Panc1 (cell line): ENCODE measurements around the gene MET. TPM values are rescaled to one million over a fixed set of nuclear protein-coding genes. Genes with fewer than 3 reads are reported as not detected.

ENCODE experiments used
- ATAC-seq: fragments of 200-7000 bp; cut with Tn5 transposase; 2 replicates; pipeline ENCODE4 v1.9.1; 2020; ENCODE audit warnings: mild to moderate bottlenecking, moderate library complexity
- BruUV-seq: library from RNA; stranded (reverse); fragments of 400-500 nt; replicated peaks from 2 replicates; lab custom pipeline; 2021; lab: Mats Ljungman, UMichigan
- CTCF ChIA-PET: fragments of 300-600 bp; sonication (Branson Sonifier 250); formaldehyde crosslinking; loops from one replicate; lab custom pipeline; 2022; ENCODE audit warnings: antibody characterized with exemption; lab: Charles Lee
- POLR2A ChIA-PET: fragments of 300-600 bp; sonication (Branson Sonifier 250); formaldehyde crosslinking; loops from one replicate; lab custom pipeline; 2022; ENCODE audit warnings: antibody characterized with exemption; lab: Charles Lee
- DNase-seq: peaks from one replicate; pipeline ENCODE4 v3.0.0-alpha.2; 2010; ENCODE audit warnings: low read depth, low spot score
- H3K27ac ChIP-seq: 2 replicates; pipeline ENCODE4 v1.5.1; 2011; ENCODE audit warnings: mild to moderate bottlenecking, low read length, inconsistent platforms
- H3K27me3 ChIP-seq: fragments of 200-500 bp; sonication (Bioruptor generic); 2 replicates; pipeline ENCODE4 v1.6.0; 2014; ENCODE audit warnings: low read length, inconsistent platforms; ENCODE audit not compliant: control insufficient read depth, insufficient read depth
- H3K36me3 ChIP-seq: fragments of 200-500 bp; sonication (Bioruptor generic); 2 replicates; pipeline ENCODE4 v1.5.1; 2014; ENCODE audit warnings: inconsistent platforms, mild to moderate bottlenecking, low read length, moderate library complexity; ENCODE audit not compliant: control insufficient read depth, insufficient read depth
- H3K4me1 ChIP-seq: 2 replicates; pipeline ENCODE4 v1.5.1; 2011; ENCODE audit warnings: inconsistent platforms, mild to moderate bottlenecking, low read length, moderate library complexity; ENCODE audit not compliant: control insufficient read depth, insufficient read depth
- H3K4me3 ChIP-seq, 2 experiments: 2 replicates each; pipeline ENCODE4 v1.5.1; 2011 to 2012; ENCODE audit warnings: low read depth in 2 of 2, low read length in 2 of 2, mild to moderate bottlenecking in 2 of 2, inconsistent platforms in 1 of 2, moderate library complexity in 1 of 2
- H3K9me3 ChIP-seq: fragments of 200-500 bp; sonication (Bioruptor generic); 2 replicates; pipeline ENCODE4 v1.5.1; 2014; ENCODE audit warnings: low read depth, mild to moderate bottlenecking, inconsistent platforms, low read length, moderate library complexity; ENCODE audit not compliant: control insufficient read depth, insufficient read depth
- POLR2AphosphoS5 ChIP-seq: IDR thresholded peaks from 2 replicates; pipeline ENCODE4 v1.6.1; 2012; ENCODE audit warnings: mild to moderate bottlenecking, low read depth, low read length, moderate library complexity
- REST ChIP-seq, 2 experiments: IDR thresholded peaks; 2 replicates each; pipeline ENCODE4 v1.6.1; 2011 to 2012; ENCODE audit warnings: low read depth in 2 of 2, control low read depth in 1 of 2, low read length in 1 of 2, mild to moderate bottlenecking in 1 of 2, moderate library complexity in 1 of 2; ENCODE audit not compliant: insufficient read depth in 1 of 2
- SIN3A ChIP-seq: IDR thresholded peaks from 2 replicates; pipeline ENCODE4 v1.6.1; 2012; ENCODE audit warnings: low read depth, mild to moderate bottlenecking, low read length, moderate library complexity, borderline replicate concordance; ENCODE audit not compliant: insufficient read depth
- TCF7L2 ChIP-seq: IDR thresholded peaks from 2 replicates; pipeline ENCODE4 v1.6.1; 2011; ENCODE audit warnings: mild to moderate bottlenecking, low read depth, low read length, inconsistent platforms
- in situ Hi-C: cut with HindIII; loops from 2 replicates; pipeline ENCODE4 v1.10.0; 2016; ENCODE audit warnings: low sequenced_read_pairs, low pct_unique_long_range_greater_than_20kb
- intact Hi-C: fragments of 100-400 bp; cut with micrococcal nuclease; formaldehyde crosslinking; loops from one replicate; pipeline ENCODE4 v1.10.0; 2022; ENCODE audit not compliant: unreplicated experiment
- total RNA-seq: library from RNA; stranded (reverse); gene quantifications from one replicate; pipeline ENCODE4 v1.2.1, GENCODE V29; 2021; ENCODE audit not compliant: unreplicated experiment
- TF ChIP-seq, protein P1 (sequence below): fragments of 450-650 bp; IDR thresholded peaks from 2 replicates; pipeline ENCODE4 v1.5.1; 2017; ENCODE audit warnings: mild to moderate bottlenecking

Gene MET
- total RNA-seq, 1 experiment from 2014 or later = 103 TPM

DNA sequence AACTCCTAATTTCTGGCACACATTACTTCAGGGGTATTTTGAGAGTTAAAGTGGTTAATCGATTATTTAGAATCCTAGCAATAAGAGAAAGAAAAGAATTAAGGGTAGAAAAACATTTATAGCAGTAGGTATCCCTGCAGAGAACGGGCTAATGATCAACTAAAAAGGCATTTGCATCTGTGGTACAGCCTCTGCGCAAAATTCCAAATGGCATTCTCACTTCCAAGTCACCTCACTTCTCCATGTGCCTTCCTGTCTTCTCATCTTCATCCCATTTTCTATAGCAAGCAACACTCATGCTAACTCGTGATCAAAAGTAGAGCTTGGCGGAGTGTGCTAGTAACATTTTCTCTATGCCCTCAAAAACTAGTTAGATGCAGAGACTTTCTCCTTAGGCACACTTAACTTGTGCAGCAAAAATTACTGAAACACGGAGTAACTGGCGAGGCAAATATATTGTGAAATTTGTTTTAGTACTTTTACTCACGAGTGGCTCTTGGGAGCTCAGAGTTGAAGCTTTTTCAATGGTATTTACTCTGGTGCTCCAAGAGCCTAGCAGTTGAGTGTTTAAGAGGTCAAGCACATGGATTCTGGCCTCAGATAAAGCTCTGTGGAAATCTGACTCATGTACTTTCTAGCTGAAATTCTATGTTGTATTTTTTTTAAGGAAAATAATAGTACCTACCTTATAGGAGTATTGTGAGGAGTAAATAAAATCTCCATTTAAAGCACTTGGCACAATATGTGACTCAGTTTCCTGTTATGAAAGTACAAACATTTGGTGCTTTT, 65.1 kb downstream of the MET start:
- DNase-seq (no peak), ATAC-seq (no peak)
- TF ChIP-seq TCF7L2 (no peak), REST (IDR thresholded peaks at IDR 0.05; ENCODE audit: insufficient read depth in 1 of 2, low read depth in 2 of 2, low read length in 1 of 2) (no peak), POLR2AphosphoS5 (no peak), SIN3A (no peak)
- TF ChIP-seq, protein P1, sequence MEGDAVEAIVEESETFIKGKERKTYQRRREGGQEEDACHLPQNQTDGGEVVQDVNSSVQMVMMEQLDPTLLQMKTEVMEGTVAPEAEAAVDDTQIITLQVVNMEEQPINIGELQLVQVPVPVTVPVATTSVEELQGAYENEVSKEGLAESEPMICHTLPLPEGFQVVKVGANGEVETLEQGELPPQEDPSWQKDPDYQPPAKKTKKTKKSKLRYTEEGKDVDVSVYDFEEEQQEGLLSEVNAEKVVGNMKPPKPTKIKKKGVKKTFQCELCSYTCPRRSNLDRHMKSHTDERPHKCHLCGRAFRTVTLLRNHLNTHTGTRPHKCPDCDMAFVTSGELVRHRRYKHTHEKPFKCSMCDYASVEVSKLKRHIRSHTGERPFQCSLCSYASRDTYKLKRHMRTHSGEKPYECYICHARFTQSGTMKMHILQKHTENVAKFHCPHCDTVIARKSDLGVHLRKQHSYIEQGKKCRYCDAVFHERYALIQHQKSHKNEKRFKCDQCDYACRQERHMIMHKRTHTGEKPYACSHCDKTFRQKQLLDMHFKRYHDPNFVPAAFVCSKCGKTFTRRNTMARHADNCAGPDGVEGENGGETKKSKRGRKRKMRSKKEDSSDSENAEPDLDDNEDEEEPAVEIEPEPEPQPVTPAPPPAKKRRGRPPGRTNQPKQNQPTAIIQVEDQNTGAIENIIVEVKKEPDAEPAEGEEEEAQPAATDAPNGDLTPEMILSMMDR = no peak
- CTCF ChIA-PET = no interaction called here
- Histone ChIP-seq H3K27me3 (no peaks in the 10 kb centered on the region), H3K27ac (no peak overlapping the region), H3K4me1 (peaks cover 1% of the 10 kb centered on the region; the same call in 1 of the 2 replicates), H3K9me3 (no peaks in the 10 kb centered on the region), H3K36me3 (peaks cover 7% of the 10 kb centered on the region), H3K4me3 (no peak overlapping the region)
- intact Hi-C loops = no loop called here
- POLR2A ChIA-PET = interaction anchor here (0.5 kb wide), 1 partner anchor 134 kb away, joined by 5 read pairs; no protein-coding TSS in a partner anchor
- in situ Hi-C loops = no loop called here
- BruUV-seq = no TSS peak

DNA sequence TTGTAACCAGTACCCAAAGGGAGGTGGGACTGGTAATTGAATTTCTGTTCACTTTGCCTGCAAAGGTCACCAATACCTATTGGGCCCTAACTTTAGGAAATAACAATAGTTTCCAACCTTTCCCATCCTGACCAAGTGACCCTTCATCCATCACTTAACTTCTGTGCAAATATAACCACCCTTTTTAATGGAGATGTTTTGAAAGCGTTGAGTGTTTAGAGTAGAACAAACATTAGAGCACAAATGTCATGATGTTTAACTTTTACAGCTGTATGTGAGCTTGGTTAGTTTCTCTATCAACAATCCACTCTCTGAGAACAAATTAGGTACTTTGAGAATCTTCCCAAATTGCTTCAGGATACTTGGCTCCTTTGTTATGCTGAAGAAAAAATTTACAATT, 66.4 kb downstream of the MET start:
- Histone ChIP-seq H3K36me3 (peaks cover 7% of the 10 kb centered on the region), H3K9me3 (no peaks in the 10 kb centered on the region), H3K4me1 (no peaks in the 10 kb centered on the region; the same call in 1 of the 2 replicates), H3K27ac (no peak overlapping the region), H3K27me3 (no peaks in the 10 kb centered on the region), H3K4me3 (no peak overlapping the region)
- DNase-seq (no peak), ATAC-seq (no peak)
- ChIA-PET POLR2A (no interaction called here), CTCF (no interaction called here)
- no TSS peak for BruUV-seq
- intact Hi-C loops (no loop called here), in situ Hi-C loops (no loop called here)
- no peak for TF ChIP-seq REST (IDR thresholded peaks at IDR 0.05; ENCODE audit: insufficient read depth in 1 of 2, low read depth in 2 of 2, low read length in 1 of 2)
- TF ChIP-seq, protein P1 = no peak
